ENCODE measurements around the gene TBRG4.
A peak's percentile ranks its signal among the peaks of the same experiment; 100 is the strongest.
"Not testable (repeated sequence)": the region's sequence is repeated elsewhere in the genome, so short reads cannot be mapped to it uniquely, and the experiment has no call there.

The TBRG4 gene

GRCh38 chr7:45111298-45112223 is at the start of gene TBRG4:
Gene TBRG4, minus strand, starts transcription at chr7:45111697. Its CDS starts 2,460 bp downstream, at chr7:45109237.
- DNase-seq (ENCODE audit: extremely low read depth in 1 of 2, low read depth in 1 of 2): peak; percentile 84 to 90

- DNase-seq (ENCODE audit: extremely low read depth in 1 of 2, low read depth in 1 of 2): no peak
Measured at GRCh38 chr7:45161138-45161537, 49.6 kb upstream of the TBRG4 start.

- no peak for DNase-seq (ENCODE audit: extremely low read depth in 1 of 2, low read depth in 1 of 2)
Measured at GRCh38 chr7:45160417-45160881, 49.0 kb upstream of the TBRG4 start.

GRCh38 chr7:45159296-45159695 is 47.8 kb upstream of the TBRG4 start:
- DNase-seq (ENCODE audit: extremely low read depth in 1 of 2, low read depth in 1 of 2): no peak

- DNase-seq (ENCODE audit: extremely low read depth in 1 of 2, low read depth in 1 of 2): no peak
Measured at GRCh38 chr7:45158471-45158870, 47.0 kb upstream of the TBRG4 start.

- DNase-seq (ENCODE audit: extremely low read depth in 1 of 2, low read depth in 1 of 2): no peak
Measured at GRCh38 chr7:45157653-45158401, 46.3 kb upstream of the TBRG4 start, which contains the start of gene RAMP3. Gene RAMP3, plus strand, starts transcription at chr7:45157791. Its CDS starts 38 bp downstream, at chr7:45157829.

GRCh38 chr7:45157286-45157652 is 45.8 kb upstream of the TBRG4 start:
- DNase-seq (ENCODE audit: extremely low read depth in 1 of 2, low read depth in 1 of 2): no peak

- no peak for DNase-seq (ENCODE audit: extremely low read depth in 1 of 2, low read depth in 1 of 2)
Measured at GRCh38 chr7:45156516-45157272, 45.2 kb upstream of the TBRG4 start.

- DNase-seq (ENCODE audit: extremely low read depth in 1 of 2, low read depth in 1 of 2): no peak
Measured at GRCh38 chr7:45155941-45156340, 44.4 kb upstream of the TBRG4 start.

- DNase-seq (ENCODE audit: extremely low read depth in 1 of 2, low read depth in 1 of 2): no peak
Measured at GRCh38 chr7:45155357-45155900, 43.9 kb upstream of the TBRG4 start.

GRCh38 chr7:45153861-45154260 is 42.4 kb upstream of the TBRG4 start:
- DNase-seq (ENCODE audit: extremely low read depth in 1 of 2, low read depth in 1 of 2): not testable (repeated sequence)

- DNase-seq (ENCODE audit: extremely low read depth in 1 of 2, low read depth in 1 of 2): no peak
Measured at GRCh38 chr7:45153233-45153632, 41.7 kb upstream of the TBRG4 start.

- no peak for DNase-seq (ENCODE audit: extremely low read depth in 1 of 2, low read depth in 1 of 2)
Measured at GRCh38 chr7:45151967-45152366, 40.5 kb upstream of the TBRG4 start.

- DNase-seq (ENCODE audit: extremely low read depth in 1 of 2, low read depth in 1 of 2): no peak
Measured at GRCh38 chr7:45151131-45151684, 39.7 kb upstream of the TBRG4 start.

- DNase-seq (ENCODE audit: extremely low read depth in 1 of 2, low read depth in 1 of 2): no peak
Measured at GRCh38 chr7:45150199-45150598, 38.7 kb upstream of the TBRG4 start.

- no peak for DNase-seq (ENCODE audit: extremely low read depth in 1 of 2, low read depth in 1 of 2)
Measured at GRCh38 chr7:45149606-45150005, 38.1 kb upstream of the TBRG4 start.

- DNase-seq (ENCODE audit: extremely low read depth in 1 of 2, low read depth in 1 of 2): no peak
Measured at GRCh38 chr7:45148653-45148973, 37.1 kb upstream of the TBRG4 start.

GRCh38 chr7:45147858-45148652 is 36.6 kb upstream of the TBRG4 start:
- DNase-seq (ENCODE audit: extremely low read depth in 1 of 2, low read depth in 1 of 2): no peak

- no peak for DNase-seq (ENCODE audit: extremely low read depth in 1 of 2, low read depth in 1 of 2)
Measured at GRCh38 chr7:45146531-45147379, 35.3 kb upstream of the TBRG4 start.

Data from stimulated activated CD8-positive, alpha-beta memory T cell treated with anti-CD3 and anti-CD28 coated beads, Interleukin-7, amount 100 ng/mL, for 48 hours (primary cell).